Pons (tissue), 1 donor: ENCODE results near the gene SIRT6.
"Not testable (repeated sequence)": the region's sequence is repeated elsewhere in the genome, so short reads cannot be mapped to it uniquely, and the experiment has no call there.

Source experiments
- DNase-seq: peaks from one replicate; pipeline ENCODE4 v3.0.0-alpha.2; 2016; ENCODE audit warnings: low spot score

Gene SIRT6

DNA sequence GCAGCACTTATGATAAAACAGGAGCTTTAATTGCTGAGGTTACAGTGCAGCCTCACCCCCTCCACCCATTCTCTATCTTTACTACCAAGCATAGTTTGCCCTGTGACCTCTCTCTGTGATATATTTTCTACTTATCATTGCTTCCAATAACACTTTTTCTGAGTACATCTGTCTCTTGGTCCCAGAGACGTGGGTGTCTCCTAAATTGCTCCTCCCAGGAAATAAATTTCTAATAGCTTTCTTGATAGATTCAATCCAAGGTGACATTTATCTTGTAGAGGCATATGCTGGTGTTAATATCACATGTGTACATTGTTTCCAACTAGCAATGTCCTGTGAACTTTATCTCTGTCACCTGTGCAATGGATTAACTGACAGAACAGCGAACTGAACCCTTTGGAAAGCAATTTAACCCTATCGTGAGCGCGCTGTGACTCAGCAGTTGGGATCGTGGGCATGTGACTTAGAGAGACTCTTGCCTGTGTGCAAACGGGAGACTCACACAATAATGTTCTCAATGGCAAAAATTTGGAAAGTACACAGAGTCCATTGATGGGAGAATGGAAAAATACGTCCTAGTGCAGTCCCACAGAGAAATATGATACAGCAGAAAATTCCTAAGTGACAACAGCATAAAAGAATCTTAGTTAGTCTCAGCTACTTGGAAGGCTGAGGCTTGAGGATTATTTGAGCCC lies 51.5 kb downstream of the SIRT6 start:
- no peak for DNase-seq

DNA sequence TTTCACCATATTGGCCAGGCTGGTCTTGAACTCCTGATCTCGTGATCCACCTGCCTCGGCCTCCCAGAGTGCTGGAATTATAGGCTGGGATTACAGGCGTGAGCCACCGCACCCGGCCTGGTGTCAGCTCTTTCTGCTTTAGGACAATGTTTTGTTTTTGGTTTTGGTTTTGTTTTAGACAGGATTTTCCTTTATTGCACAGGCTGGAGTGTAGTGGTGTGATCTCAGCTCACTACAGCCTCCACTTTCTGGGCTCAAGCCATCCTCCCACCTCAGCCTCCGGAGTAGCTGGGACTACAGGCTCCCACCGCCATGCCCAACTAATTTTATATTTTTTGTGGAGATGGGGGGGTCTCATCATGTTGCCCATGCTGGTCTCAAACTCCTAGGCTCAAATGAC lies 53.3 kb downstream of the SIRT6 start:
- DNase-seq: not testable (repeated sequence)

DNA sequence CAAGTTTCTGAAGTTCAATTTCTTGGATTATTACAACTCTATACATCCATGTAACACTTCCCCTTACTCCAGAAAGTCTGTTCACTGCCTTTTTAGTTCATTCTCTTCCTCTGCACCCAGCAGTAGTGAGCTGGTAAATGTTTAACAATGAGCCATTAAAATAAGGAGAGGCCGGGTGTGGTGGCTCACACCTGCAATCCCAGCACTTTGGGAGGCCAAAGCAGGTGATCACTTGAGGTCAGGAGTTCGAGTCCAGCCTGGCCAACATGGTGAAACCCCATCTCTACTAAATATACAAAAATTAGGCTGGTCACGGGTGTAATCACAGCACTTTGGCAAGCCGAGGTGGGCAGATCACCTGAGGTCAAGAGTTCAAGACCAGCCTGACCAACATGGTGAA lies 55.0 kb downstream of the SIRT6 start:
- DNase-seq: not testable (repeated sequence)

DNA sequence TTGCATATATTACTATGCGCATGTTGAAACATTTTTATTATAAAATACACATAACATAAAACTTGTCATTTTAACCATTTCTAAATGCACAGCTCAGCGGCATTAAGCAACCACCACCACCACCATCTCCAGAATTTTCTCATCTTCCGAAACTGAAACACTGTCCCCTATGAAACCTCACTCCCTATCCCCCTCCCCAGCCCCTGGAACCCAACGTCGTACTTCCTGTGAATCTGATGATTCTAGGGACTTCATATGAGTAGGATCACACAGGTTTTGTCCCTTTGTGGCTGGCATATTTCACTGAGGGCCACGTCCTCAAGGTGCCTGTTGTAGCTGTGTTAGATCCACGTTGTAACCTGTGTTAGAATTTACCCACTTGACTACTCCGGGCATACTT lies 57.7 kb downstream of the SIRT6 start:
- DNase-seq: no peak
